Spinal cord (tissue), 10 donors: ENCODE results near the gene DNAJA3. TPM values are rescaled to one million over a fixed set of nuclear protein-coding genes. Genes with fewer than 3 reads are reported as not detected.

Source experiments
- DNase-seq, 6 donors: peaks; one replicate each; pipeline versions ENCODE4 v3.0.0 to v3.0.0-alpha.2; 2013 to 2015; ENCODE audit warnings: low spot score in 6 of 6, low read depth in 4 of 6
- H3K27ac ChIP-seq: one replicate; pipeline ENCODE4 v1.5.1; 2013; ENCODE audit warnings: low read depth, low read length, control low read depth
- H3K27me3 ChIP-seq: one replicate; pipeline ENCODE4 v1.6.1; 2013; ENCODE audit warnings: low read length; ENCODE audit not compliant: control insufficient read depth, insufficient read depth
- H3K36me3 ChIP-seq: one replicate; pipeline ENCODE4 v1.6.1; 2013; ENCODE audit warnings: low read length; ENCODE audit not compliant: control insufficient read depth, insufficient read depth
- H3K4me1 ChIP-seq: one replicate; pipeline ENCODE4 v1.6.1; 2013; ENCODE audit warnings: low read length; ENCODE audit not compliant: control insufficient read depth, insufficient read depth
- H3K4me3 ChIP-seq: one replicate; pipeline ENCODE4 v1.5.1; 2013; ENCODE audit warnings: low read depth, low read length, control low read depth
- H3K9me3 ChIP-seq: one replicate; pipeline ENCODE4 v1.6.1; 2013; ENCODE audit warnings: low read length; ENCODE audit not compliant: control insufficient read depth, insufficient read depth
- WGBS: methylation state at CpG from one replicate; pipeline ENCODE4 v1.1.5; 2013; ENCODE audit warnings: missing lambda C conversion rate; ENCODE audit not compliant: insufficient coverage; 5-methylcytosine and 5-hydroxymethylcytosine counted together
- polyA plus RNA-seq, 2 donors: library from polyadenylated mRNA; unstranded; fragments of 120-200 nt; gene quantifications; one replicate each; pipeline ENCODE4 v1.2.1, GENCODE V29; 2013; ENCODE audit not compliant: insufficient read length in 2 of 2
- total RNA-seq, 2 donors: library from RNA; depleted of rRNA in 1 of 2; stranded (reverse); fragments of 120-200 nt in 1 of 2; fragments of >200 nt in 1 of 2; gene quantifications; one replicate each; pipeline versions ENCODE4 v1.2.3 to v1.2.4, GENCODE V29; 2013 to 2014
- donor health status: healthy.

DNAJA3 gene
- total and polyA plus RNA-seq, 4 donors: 35.4 to 45.0 (median 39.5) TPM

DNA sequence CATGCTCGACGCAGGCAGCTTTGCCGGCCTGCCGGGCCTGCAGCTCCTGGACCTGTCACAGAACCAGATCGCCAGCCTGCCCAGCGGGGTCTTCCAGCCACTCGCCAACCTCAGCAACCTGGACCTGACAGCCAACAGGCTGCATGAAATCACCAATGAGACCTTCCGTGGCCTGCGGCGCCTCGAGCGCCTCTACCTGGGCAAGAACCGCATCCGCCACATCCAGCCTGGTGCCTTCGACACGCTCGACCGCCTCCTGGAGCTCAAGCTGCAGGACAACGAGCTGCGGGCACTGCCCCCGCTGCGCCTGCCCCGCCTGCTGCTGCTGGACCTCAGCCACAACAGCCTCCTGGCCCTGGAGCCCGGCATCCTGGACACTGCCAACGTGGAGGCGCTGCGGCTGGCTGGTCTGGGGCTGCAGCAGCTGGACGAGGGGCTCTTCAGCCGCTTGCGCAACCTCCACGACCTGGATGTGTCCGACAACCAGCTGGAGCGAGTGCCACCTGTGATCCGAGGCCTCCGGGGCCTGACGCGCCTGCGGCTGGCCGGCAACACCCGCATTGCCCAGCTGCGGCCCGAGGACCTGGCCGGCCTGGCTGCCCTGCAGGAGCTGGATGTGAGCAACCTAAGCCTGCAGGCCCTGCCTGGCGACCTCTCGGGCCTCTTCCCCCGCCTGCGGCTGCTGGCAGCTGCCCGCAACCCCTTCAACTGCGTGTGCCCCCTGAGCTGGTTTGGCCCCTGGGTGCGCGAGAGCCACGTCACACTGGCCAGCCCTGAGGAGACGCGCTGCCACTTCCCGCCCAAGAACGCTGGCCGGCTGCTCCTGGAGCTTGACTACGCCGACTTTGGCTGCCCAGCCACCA lies 44.4 kb upstream of the DNAJA3 start:
- 92% methylated on average over 59 of the region's 59 CpGs for WGBS
- H3K9me3 ChIP-seq: no peaks in the 10 kb centered on the region
- H3K4me3 ChIP-seq: no peak overlapping the region
- peaks cover 49% of the 10 kb centered on the region for H3K4me1 ChIP-seq
- no peak for DNase-seq
- peaks cover 93% of the 10 kb centered on the region for H3K36me3 ChIP-seq
- H3K27me3 ChIP-seq: no peaks in the 10 kb centered on the region
- H3K27ac ChIP-seq: no peak overlapping the region

GRCh38 chr16:4381935-4382794 lies 43.5 kb upstream of the DNAJA3 start:
- DNase-seq: no peak
- no peaks in the 10 kb centered on the region for H3K27me3 ChIP-seq
- peaks cover 44% of the 10 kb centered on the region for H3K4me1 ChIP-seq
- WGBS: 94% methylated on average over 52 of the region's 55 CpGs
- H3K4me3 ChIP-seq: no peak overlapping the region
- H3K36me3 ChIP-seq: peaks cover 94% of the 10 kb centered on the region
- H3K27ac ChIP-seq: no peak overlapping the region
- no peaks in the 10 kb centered on the region for H3K9me3 ChIP-seq

DNA sequence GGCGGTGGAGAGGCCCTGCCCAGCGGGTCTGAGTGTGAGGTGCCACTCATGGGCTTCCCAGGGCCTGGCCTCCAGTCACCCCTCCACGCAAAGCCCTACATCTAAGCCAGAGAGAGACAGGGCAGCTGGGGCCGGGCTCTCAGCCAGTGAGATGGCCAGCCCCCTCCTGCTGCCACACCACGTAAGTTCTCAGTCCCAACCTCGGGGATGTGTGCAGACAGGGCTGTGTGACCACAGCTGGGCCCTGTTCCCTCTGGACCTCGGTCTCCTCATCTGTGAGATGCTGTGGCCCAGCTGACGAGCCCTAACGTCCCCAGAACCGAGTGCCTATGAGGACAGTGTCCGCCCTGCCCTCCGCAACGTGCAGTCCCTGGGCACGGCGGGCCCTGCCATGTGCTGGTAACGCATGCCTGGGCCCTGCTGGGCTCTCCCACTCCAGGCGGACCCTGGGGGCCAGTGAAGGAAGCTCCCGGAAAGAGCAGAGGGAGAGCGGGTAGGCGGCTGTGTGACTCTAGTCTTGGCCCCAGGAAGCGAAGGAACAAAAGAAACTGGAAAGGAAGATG lies 42.8 kb upstream of the DNAJA3 start:
- Histone ChIP-seq H3K9me3 (no peaks in the 10 kb centered on the region), H3K4me3 (no peak overlapping the region), H3K27ac (peak overlapping the region; percentile 10), H3K27me3 (no peaks in the 10 kb centered on the region), H3K4me1 (peaks cover 37% of the 10 kb centered on the region), H3K36me3 (peaks cover 95% of the 10 kb centered on the region)
- 88% methylated on average over 18 of the region's 21 CpGs for WGBS
- no peak for DNase-seq

GRCh38 chr16:4383591-4384444 lies 41.9 kb upstream of the DNAJA3 start:
- no peak for DNase-seq
- Histone ChIP-seq H3K9me3 (no peaks in the 10 kb centered on the region), H3K27ac (peak overlapping the region; percentile 40), H3K27me3 (no peaks in the 10 kb centered on the region), H3K36me3 (peaks cover 95% of the 10 kb centered on the region), H3K4me1 (peaks cover 30% of the 10 kb centered on the region), H3K4me3 (no peak overlapping the region)
- 94% methylated on average over 10 of the region's 12 CpGs for WGBS

DNA sequence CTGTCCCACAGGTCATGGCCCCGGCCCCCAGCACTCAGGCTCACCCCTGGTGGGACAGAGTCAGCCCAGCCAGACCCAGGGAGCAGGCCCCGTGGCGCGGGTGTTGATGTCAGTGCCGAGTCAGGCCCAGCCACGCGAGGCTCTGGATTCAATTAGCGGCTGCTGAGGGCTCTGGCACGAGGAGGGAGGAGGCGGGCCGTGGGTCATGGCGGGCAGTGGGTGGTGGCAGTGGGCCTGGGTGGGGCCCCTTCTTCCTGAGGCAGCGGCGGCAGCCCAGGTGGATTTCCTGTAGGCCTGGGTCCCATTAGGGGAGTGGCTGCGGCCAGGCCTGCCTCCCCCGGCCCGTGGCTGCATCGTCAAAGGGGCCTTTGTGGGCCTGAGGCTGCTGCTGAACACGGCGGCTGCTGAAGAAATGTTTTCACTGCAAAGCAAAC lies 41.1 kb upstream of the DNAJA3 start:
- 42% methylated on average over 19 of the region's 20 CpGs for WGBS

DNA sequence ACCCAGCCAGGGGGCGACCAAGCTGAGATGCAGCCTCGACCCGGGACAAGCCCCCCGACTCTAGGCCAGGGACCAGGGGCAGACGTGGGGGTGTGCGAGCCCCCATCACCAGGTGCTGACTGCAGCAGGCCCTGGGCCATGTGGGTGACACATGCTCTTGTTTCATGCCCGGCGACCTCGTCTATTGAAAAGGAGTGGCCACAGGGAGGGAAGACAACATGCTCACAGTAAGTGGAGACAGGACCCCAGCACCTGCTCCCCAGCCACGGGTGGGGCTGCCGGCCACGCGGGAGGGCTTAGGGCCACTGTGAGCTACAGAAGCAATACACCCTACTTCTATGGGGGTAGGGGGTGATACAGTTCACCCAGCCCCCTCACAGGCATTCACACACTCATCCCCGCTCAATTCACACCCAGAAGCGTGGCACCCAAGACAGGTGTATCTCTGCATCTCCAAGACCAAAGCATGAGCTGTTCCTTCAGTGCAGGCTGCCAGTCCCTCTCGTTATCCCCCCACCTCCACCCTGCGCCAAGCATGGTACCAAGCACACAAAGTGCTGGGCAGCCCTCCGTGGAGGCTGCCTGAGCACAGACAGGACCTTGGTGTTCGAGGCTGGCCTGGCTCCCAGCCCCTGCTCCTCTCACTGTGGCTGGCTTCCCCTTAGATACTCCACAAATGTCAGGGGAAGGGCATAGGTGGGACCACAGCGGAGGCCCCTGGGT lies 40.4 kb upstream of the DNAJA3 start:
- Histone ChIP-seq H3K4me3 (no peak overlapping the region), H3K36me3 (peaks cover 99% of the 10 kb centered on the region), H3K27ac (no peak overlapping the region), H3K27me3 (no peaks in the 10 kb centered on the region), H3K9me3 (no peaks in the 10 kb centered on the region), H3K4me1 (peaks cover 31% of the 10 kb centered on the region)
- no peak for DNase-seq
- 72% methylated on average over 15 of the region's 20 CpGs for WGBS

More for the DNA sequence above, 41.1 kb upstream of the DNAJA3 start:
- H3K4me1 ChIP-seq: peaks cover 26% of the 10 kb centered on the region
- H3K9me3 ChIP-seq: no peaks in the 10 kb centered on the region
- no peaks in the 10 kb centered on the region for H3K27me3 ChIP-seq
- H3K36me3 ChIP-seq: peaks cover 95% of the 10 kb centered on the region
- H3K27ac ChIP-seq: peak overlapping the region; percentile 40
- peak in 1 of 6 donors; percentile 37 for DNase-seq
- no peak overlapping the region for H3K4me3 ChIP-seq

DNA sequence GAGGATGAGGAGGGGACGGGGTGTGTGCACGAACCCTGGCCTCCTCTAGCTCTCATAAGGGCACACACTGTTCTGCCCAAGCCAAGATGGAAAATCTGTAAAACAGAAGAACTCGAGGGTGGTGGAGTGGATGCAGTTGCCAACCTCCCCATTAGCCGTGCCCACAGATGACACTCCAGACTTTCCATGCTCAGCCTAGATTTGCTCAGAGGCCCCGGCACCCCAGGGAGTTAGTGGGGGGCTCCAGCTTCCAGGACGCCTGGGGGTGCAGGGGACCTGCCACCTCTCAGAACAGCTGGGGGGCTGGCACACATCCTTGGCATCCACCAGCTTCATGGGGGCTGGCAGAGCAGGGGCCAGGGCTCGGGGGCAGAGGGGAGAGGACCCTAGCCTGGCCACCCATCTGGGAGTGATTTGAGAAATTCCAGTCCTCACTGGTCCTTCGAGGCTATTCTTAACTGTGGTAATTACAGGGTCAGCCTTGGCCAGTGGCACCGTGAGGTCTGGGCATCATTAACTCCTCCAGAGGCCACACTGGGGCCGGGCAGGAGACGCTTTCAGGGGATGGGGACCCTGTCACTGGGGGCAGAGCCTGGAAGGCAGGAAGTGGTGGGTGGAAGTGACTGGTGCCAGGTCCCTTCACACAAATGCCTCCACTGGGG lies 39.7 kb upstream of the DNAJA3 start:
- DNase-seq: no peak
- no peaks in the 10 kb centered on the region for H3K9me3 ChIP-seq
- H3K4me1 ChIP-seq: peaks cover 31% of the 10 kb centered on the region
- peaks cover 99% of the 10 kb centered on the region for H3K36me3 ChIP-seq
- no peak overlapping the region for H3K4me3 ChIP-seq
- H3K27ac ChIP-seq: no peak overlapping the region
- H3K27me3 ChIP-seq: no peaks in the 10 kb centered on the region
- WGBS: 77% methylated on average over 10 of the region's 11 CpGs

- Histone ChIP-seq H3K4me1 (peaks cover 31% of the 10 kb centered on the region), H3K4me3 (no peak overlapping the region), H3K9me3 (no peaks in the 10 kb centered on the region), H3K27me3 (no peaks in the 10 kb centered on the region), H3K27ac (no peak overlapping the region), H3K36me3 (peaks cover 99% of the 10 kb centered on the region)
- WGBS: 79% methylated on average over 5 of the region's 8 CpGs
- no peak for DNase-seq
Observed at GRCh38 chr16:4386451-4386805, 39.2 kb upstream of the DNAJA3 start.
